M059J (cell line): ENCODE data around the gene TBC1D22B. TPM values are rescaled to one million over a fixed set of nuclear protein-coding genes. Genes with fewer than 3 reads are reported as not detected.

Experiments
- DNase-seq: peaks from one replicate; pipeline ENCODE4 v3.0.0-alpha.2; 2012; ENCODE audit warnings: low read depth
- total RNA-seq: library from RNA; depleted of rRNA; stranded (reverse); fragments of >200 nt; shearing (Covaris generic); gene quantifications from 2 replicates; pipeline ENCODE4 v1.2.3, GENCODE V29; 2014; rRNA removed

Gene TBC1D22B
- 10.7 and 13.9 TPM in 2 replicates for total RNA-seq

DNA sequence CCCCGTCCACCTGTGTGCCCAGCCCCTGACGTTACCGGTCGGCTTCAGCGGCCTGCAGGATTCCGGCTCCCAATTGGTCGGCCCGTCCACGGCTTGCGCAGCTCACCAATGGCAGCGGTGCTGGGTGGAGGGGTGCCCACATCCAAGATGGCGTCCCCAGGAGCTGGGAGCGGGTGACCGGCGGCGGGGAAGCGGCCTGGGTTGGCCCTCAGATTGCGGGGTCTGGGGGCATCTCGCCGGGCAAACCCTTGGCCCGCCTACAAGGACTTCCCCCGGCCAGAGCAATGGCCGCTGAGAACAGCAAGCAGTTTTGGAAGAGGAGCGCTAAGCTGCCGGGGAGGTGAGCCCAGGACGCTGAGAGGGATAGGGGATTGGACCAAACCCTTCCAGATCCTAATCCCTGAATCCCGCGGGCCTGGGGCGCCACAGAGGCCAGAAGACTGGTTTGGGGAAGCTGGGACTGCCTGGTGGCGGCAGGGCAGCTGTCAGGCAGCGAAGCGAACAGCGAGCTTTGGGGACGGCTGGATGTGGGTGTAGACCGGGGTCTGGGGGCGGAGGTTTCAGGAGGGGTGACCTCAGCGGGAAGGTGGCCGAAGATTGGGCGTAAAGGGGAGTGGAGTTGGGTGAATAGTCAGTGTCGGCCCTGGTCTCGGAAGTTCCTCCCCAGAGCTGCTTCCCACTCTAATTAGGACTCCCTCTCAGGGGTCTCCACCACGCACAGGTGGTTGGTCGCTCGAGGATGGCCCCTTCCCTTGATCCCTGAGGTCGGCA lies at the start of gene TBC1D22B, which contains the start of gene TMEM217:
TSS of gene TBC1D22B (plus strand) at position 139 of the 771 bp plus-strand sequence. CDS start at position 285, 146 bp downstream.
TSS of gene TMEM217 (minus strand) at position 511 of the 771 bp plus-strand sequence. CDS start 39,114 bp downstream, outside the sequence.
- DNase-seq, result peak; percentile 97

DNA sequence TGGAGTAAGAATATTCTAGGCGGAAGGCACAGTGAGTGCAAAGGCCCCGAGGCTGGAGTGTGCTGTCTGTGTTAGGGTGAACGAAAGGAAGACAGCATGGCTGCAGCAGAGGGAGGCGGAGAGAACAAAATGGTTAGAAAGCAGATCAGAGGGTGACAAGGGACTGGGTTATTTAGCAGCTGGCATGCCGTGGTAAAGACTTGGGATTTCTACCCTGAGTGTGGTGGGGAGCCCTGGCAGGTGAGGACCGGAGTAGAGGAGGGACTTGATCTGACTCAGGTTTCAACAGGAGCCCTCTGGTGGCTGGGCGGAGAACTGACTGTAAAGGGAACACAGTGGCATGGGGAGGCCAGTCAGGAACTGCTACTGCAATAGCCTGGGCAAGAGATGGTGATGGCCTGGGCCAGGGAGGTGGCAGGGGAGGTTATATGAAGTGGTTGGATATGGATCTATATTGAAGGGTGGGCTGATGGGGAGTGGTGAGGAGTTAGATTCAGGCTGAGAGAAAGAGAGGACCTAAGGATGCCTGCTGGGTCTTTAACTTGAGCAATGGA lies 49.6 kb upstream of the TBC1D22B start:
- DNase-seq, result peak; percentile 85

- no peak for DNase-seq
These were observed 48.8 kb upstream of the TBC1D22B start for GRCh38 chr6:37208793-37209192.

GRCh38 chr6:37209461-37210205 lies 47.9 kb upstream of the TBC1D22B start:
- no peak for DNase-seq

DNA sequence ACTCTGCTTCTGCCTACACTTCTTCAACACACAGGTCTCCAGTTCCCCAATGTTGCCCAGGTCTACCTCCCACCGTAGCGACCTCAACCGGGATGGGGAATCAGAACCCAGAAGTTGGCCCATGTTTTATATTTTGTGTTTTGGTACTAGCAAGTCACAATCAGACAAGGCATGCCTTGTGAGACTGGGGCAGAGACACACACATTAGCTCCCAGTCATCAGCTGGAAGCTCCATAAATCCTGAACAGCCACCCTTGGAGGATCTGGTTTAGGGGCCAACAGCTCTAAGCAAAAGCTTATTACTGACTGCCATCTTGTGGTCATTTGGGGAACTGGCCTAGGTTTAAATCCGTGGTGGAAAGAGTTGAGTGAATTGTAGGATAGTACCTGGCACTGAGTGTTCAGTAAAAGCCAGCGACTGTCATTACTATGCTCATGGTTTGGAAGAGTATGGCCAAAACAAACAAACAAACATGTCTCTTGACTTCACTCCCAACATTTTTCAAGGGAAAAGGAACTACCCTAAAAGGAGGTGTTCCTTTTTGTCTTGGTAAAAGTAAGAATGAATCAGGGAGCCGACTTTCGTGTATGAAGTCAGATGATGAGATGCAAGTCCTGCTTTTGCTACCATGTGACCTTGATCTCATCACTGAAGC lies 47.1 kb upstream of the TBC1D22B start:
- peak; percentile 89 for DNase-seq

DNA sequence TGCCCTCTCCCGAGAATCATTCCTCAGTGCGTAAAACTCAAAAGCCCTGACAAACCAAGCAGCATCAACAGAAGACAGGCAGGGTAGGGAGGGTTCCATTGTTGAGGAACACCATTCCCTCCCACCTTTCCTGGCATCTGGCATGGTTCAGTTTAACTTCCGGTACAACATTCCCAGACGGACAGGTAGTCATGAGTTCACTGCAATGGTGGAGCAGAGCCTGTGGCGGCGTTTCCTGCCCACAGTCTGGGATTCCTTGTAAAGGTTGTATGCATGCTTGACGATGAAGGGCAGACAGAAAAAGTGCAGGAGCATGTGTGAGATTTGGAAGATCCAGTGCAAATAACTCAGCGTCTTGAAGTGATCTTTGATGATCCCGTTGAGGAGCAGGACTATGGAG lies 45.3 kb upstream of the TBC1D22B start:
- no peak for DNase-seq

GRCh38 chr6:37218061-37218460 lies 39.5 kb upstream of the TBC1D22B start:
- DNase-seq, result no peak

- DNase-seq, result no peak
These were observed 39.1 kb upstream of the TBC1D22B start for GRCh38 chr6:37218511-37218910.

GRCh38 chr6:37221585-37222124 lies 35.9 kb upstream of the TBC1D22B start:
- no peak for DNase-seq

- DNase-seq, result peak; percentile 97
These were observed 35.2 kb upstream of the TBC1D22B start for GRCh38 chr6:37222125-37222967.

DNA sequence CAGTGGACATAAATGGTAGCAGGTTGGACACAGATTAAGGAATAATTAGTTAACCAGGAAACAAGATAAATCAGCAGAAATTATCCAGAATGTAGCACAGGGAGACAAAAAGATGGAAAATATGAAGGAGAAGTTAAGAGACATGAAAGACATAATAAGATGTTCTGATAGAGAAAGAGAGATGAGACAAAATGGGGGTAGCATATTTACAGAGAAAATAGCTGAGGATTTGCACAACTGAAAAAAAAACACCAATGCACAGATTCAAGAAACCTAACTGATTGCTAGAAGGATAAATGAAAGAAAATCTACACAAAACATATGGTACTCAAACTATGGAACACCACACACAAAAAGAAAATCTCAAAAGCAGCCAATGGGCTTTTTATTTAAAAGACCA lies 34.6 kb upstream of the TBC1D22B start:
- no peak for DNase-seq

- no peak for DNase-seq
These were observed 32.0 kb upstream of the TBC1D22B start for GRCh38 chr6:37225350-37226169.

- DNase-seq, result no peak
These were observed 27.5 kb upstream of the TBC1D22B start for GRCh38 chr6:37230104-37230503.

GRCh38 chr6:37232430-37233017 lies 25.0 kb upstream of the TBC1D22B start:
- DNase-seq, result no peak

DNA sequence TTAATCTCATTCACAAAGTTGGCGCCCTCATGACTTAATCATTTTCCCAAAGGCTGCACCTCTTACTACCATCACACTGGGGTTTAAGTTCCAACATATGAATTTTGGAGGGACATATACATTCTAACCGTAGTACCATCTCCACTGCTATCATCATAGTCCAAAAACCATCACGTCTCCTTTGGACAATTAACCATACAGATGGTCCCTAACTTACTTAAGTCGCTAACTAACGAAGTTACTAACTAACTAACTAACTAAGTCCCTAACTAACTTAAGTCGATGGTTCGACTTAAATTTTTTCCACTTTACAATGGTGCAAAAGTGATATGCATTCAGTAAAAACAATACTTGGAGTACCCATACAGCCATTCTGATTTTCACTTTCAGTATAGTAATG lies 24.0 kb upstream of the TBC1D22B start:
- DNase-seq, result no peak

GRCh38 chr6:37236921-37237320 lies 20.7 kb upstream of the TBC1D22B start:
- peak; percentile 90 for DNase-seq

GRCh38 chr6:37237789-37238188 lies 19.8 kb upstream of the TBC1D22B start:
- no peak for DNase-seq

- peak; percentile 44 for DNase-seq
These were observed 19.2 kb upstream of the TBC1D22B start for GRCh38 chr6:37238381-37238780.

GRCh38 chr6:37239526-37239925 lies 18.0 kb upstream of the TBC1D22B start:
- DNase-seq, result no peak
